SU-DHL-6 (cell line): ENCODE measurements around the gene BHLHA9.

Experiments
- EZH2phosphoT487 ChIP-seq: fragments of 200-600 bp; sonication (generic), shearing (Covaris generic); conservative IDR thresholded peaks from 2 replicates; pipeline ENCODE4 v1.6.1; 2018; ENCODE audit warnings: mild to moderate bottlenecking, antibody characterized with exemption, low read length, moderate library complexity, mixed read lengths
- TF ChIP-seq, protein P1 (sequence below): fragments of 200-600 bp; sonication (generic); IDR thresholded peaks from one replicate; pipeline ENCODE4 v1.5.1; 2017; ENCODE audit warnings: antibody characterized with exemption, mild to moderate bottlenecking, low read length, moderate library complexity; ENCODE audit not compliant: insufficient read depth, poor library complexity, severe bottlenecking

DNA sequence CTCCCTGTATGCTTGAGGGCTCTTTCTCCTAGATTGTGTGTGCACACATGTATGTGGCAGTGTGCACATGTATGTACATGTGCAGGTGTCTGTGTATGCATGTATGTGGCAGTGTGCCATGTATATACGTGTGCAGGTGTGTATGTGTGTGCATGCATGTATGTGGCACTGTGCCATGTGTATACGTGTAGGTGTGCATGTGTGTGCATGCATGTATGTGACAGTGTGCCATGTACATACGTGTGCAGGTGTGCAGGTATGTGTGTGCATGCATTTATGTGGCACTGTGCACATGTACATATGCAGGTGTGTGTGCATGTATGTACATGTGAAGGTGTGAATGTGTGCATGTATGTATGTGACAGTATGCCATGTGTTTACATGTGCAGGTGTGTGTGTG is 43.9 kb upstream of the BHLHA9 start:
- TF ChIP-seq, protein P1, sequence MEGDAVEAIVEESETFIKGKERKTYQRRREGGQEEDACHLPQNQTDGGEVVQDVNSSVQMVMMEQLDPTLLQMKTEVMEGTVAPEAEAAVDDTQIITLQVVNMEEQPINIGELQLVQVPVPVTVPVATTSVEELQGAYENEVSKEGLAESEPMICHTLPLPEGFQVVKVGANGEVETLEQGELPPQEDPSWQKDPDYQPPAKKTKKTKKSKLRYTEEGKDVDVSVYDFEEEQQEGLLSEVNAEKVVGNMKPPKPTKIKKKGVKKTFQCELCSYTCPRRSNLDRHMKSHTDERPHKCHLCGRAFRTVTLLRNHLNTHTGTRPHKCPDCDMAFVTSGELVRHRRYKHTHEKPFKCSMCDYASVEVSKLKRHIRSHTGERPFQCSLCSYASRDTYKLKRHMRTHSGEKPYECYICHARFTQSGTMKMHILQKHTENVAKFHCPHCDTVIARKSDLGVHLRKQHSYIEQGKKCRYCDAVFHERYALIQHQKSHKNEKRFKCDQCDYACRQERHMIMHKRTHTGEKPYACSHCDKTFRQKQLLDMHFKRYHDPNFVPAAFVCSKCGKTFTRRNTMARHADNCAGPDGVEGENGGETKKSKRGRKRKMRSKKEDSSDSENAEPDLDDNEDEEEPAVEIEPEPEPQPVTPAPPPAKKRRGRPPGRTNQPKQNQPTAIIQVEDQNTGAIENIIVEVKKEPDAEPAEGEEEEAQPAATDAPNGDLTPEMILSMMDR, result no peak
- TF ChIP-seq EZH2phosphoT487, result no peak
